OCI-LY7 (cell line): Measurements from ENCODE around the gene TUSC2. TPM values are rescaled to one million over a fixed set of nuclear protein-coding genes. Genes with fewer than 3 reads are reported as not detected.

Source experiments
- BruUV-seq: library from RNA; stranded (reverse); fragments of 400-500 nt; replicated peaks from 2 replicates; lab custom pipeline; 2021; lab: Mats Ljungman, UMichigan
- CTCF ChIA-PET: fragments of 300-600 bp; sonication (Branson Sonifier 250); formaldehyde crosslinking; loops from one replicate; lab custom pipeline; 2022; ENCODE audit warnings: antibody characterized with exemption; ENCODE audit not compliant: unreplicated experiment; lab: Charles Lee
- POLR2A ChIA-PET: fragments of 300-600 bp; sonication (Branson Sonifier 250); formaldehyde crosslinking; loops from one replicate; lab custom pipeline; 2022; ENCODE audit warnings: antibody characterized with exemption; lab: Charles Lee
- DNase-seq: peaks from one replicate; pipeline ENCODE4 v3.0.0-alpha.2; 2015; ENCODE audit warnings: low spot score
- H2AFZ ChIP-seq: fragments of 200-600 bp; sonication (generic), shearing (Covaris generic); 2 replicates; pipeline ENCODE4 v1.6.1; 2014; ENCODE audit warnings: mild to moderate bottlenecking, antibody characterized with exemption, low read length, moderate library complexity
- H3K27ac ChIP-seq: fragments of 200-600 bp; sonication (generic); 2 replicates; pipeline ENCODE4 v1.5.1; 2014; ENCODE audit warnings: mixed run types, low read depth, mild to moderate bottlenecking, moderate library complexity, low read length, inconsistent platforms; ENCODE audit not compliant: poor library complexity, severe bottlenecking
- H3K36me3 ChIP-seq: fragments of 200-600 bp; sonication (generic); 2 replicates; pipeline ENCODE4 v1.6.1; 2014; ENCODE audit warnings: mild to moderate bottlenecking, antibody characterized with exemption, low read length, moderate library complexity, mixed read lengths; ENCODE audit not compliant: insufficient read depth
- H3K4me1 ChIP-seq: fragments of 200-600 bp; sonication (generic); 2 replicates; pipeline ENCODE4 v1.5.1; 2014; ENCODE audit warnings: mild to moderate bottlenecking, low read length; ENCODE audit not compliant: insufficient read depth, poor library complexity, severe bottlenecking
- H3K4me2 ChIP-seq: fragments of 200-600 bp; sonication (generic); 2 replicates; pipeline ENCODE4 v1.6.1; 2014; ENCODE audit warnings: mild to moderate bottlenecking, low read length
- H3K4me3 ChIP-seq: fragments of 200-600 bp; sonication (generic); 2 replicates; pipeline ENCODE4 v1.5.1; 2014; ENCODE audit warnings: mild to moderate bottlenecking, low read depth, low read length; ENCODE audit not compliant: poor library complexity, severe bottlenecking
- H3K79me2 ChIP-seq: fragments of 200-600 bp; sonication (generic); 2 replicates; pipeline ENCODE4 v1.6.1; 2016; ENCODE audit warnings: low read depth, mild to moderate bottlenecking, low read length, moderate library complexity, mixed read lengths; ENCODE audit not compliant: insufficient read depth
- H3K9me2 ChIP-seq: fragments of 200-600 bp; sonication (generic); 2 replicates; pipeline ENCODE4 v1.6.1; 2016; ENCODE audit warnings: mild to moderate bottlenecking, low read length, mixed read lengths; ENCODE audit not compliant: insufficient read depth
- H3K9me3 ChIP-seq: fragments of 200-600 bp; sonication (generic); 2 replicates; pipeline ENCODE4 v1.6.1; 2014; ENCODE audit warnings: mild to moderate bottlenecking, mixed run types, low read length, mixed read lengths
- H4K20me1 ChIP-seq: fragments of 200-600 bp; sonication (generic); 2 replicates; pipeline ENCODE4 v1.6.1; 2014; ENCODE audit warnings: mild to moderate bottlenecking, antibody characterized with exemption, low read length, moderate library complexity, mixed read lengths; ENCODE audit not compliant: insufficient read depth
- EZH2phosphoT487 ChIP-seq: fragments of 200-600 bp; sonication (generic); IDR thresholded peaks from 2 replicates; pipeline ENCODE4 v1.6.1; 2018; ENCODE audit warnings: low read depth, borderline replicate concordance, mild to moderate bottlenecking, mixed run types, antibody characterized with exemption, low read length, moderate library complexity, mixed read lengths
- intact Hi-C: fragments of 100-400 bp; cut with micrococcal nuclease; formaldehyde crosslinking; loops from one replicate; pipeline ENCODE4 v1.10.0; 2022; ENCODE audit not compliant: unreplicated experiment
- total RNA-seq, 2 experiments: library from RNA; depleted of rRNA in 1 of 2; stranded (reverse); fragments of >200 nt in 1 of 2; shearing (Covaris generic) in 1 of 2; gene quantifications; 2 replicates each; pipeline ENCODE4 v1.2.3, GENCODE V29; 2014 to 2022
- TF ChIP-seq, protein P1 (sequence below): fragments of 200-600 bp; sonication (generic); conservative IDR thresholded peaks from 2 replicates; pipeline ENCODE4 v1.5.1; 2014; ENCODE audit warnings: mild to moderate bottlenecking, antibody characterized with exemption, low read length, moderate library complexity, mixed read lengths

Gene TUSC2
- total RNA-seq, 2 experiments from 2014 or later = 20.4 to 24.5 TPM

GRCh38 chr3:50290161-50290641 lies 37.8 kb downstream of the TUSC2 start:
- intact Hi-C loops = no loop called here
- BruUV-seq = no TSS peak
- no peak for TF ChIP-seq EZH2phosphoT487
- TF ChIP-seq, protein P1, sequence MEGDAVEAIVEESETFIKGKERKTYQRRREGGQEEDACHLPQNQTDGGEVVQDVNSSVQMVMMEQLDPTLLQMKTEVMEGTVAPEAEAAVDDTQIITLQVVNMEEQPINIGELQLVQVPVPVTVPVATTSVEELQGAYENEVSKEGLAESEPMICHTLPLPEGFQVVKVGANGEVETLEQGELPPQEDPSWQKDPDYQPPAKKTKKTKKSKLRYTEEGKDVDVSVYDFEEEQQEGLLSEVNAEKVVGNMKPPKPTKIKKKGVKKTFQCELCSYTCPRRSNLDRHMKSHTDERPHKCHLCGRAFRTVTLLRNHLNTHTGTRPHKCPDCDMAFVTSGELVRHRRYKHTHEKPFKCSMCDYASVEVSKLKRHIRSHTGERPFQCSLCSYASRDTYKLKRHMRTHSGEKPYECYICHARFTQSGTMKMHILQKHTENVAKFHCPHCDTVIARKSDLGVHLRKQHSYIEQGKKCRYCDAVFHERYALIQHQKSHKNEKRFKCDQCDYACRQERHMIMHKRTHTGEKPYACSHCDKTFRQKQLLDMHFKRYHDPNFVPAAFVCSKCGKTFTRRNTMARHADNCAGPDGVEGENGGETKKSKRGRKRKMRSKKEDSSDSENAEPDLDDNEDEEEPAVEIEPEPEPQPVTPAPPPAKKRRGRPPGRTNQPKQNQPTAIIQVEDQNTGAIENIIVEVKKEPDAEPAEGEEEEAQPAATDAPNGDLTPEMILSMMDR = no peak

DNA sequence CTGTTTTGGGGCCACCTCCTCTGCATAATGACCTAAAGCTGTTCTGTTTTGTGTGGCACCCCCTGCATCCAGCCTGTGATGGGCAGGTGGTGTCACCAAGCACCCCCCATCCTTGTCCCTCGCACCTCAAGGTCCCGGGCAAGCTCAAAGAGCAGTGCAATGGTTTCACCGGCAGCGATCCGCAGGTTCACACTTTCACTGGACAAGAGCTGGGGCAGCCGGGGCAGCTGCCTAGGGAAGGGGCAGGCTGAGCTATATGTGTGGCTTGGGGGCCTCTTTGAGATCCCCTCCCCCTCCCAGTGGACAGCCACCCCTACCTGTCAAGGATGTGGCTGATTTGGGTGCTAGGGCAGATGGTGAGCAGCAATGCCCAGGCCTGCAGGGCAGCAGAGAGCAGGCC lies 38.9 kb downstream of the TUSC2 start:
- POLR2A ChIA-PET = no interaction called here
- DNase-seq = no peak
- BruUV-seq = no TSS peak

More at GRCh38 chr3:50290161-50290641, 37.8 kb downstream of the TUSC2 start:
- no peaks in the 10 kb centered on the region for H4K20me1 ChIP-seq
- peak overlapping the region; percentile 89 for H3K4me3 ChIP-seq
- no peak overlapping the region for H2AFZ ChIP-seq
- no peaks in the 10 kb centered on the region for H3K9me3 ChIP-seq
- no peak for DNase-seq
- no peak overlapping the region for H3K27ac ChIP-seq
- ChIA-PET POLR2A (interaction anchor here (0.6 kb wide), 1 partner anchor 90 kb away, joined by 4 read pairs; no protein-coding TSS in a partner anchor), CTCF (no interaction called here)
- peaks cover 20% of the 10 kb centered on the region for H3K79me2 ChIP-seq
- peaks cover 52% of the 10 kb centered on the region for H3K36me3 ChIP-seq
- H3K4me1 ChIP-seq = peaks cover 6% of the 10 kb centered on the region
- H3K9me2 ChIP-seq = no peaks in the 10 kb centered on the region
- peak overlapping the region; percentile 76 for H3K4me2 ChIP-seq

More for the DNA sequence above, 38.9 kb downstream of the TUSC2 start:
- Histone ChIP-seq H3K27ac (no peak overlapping the region), H3K9me3 (no peaks in the 10 kb centered on the region), H3K4me3 (no peak overlapping the region), H3K36me3 (peaks cover 52% of the 10 kb centered on the region), H4K20me1 (no peaks in the 10 kb centered on the region), H3K79me2 (peaks cover 20% of the 10 kb centered on the region), H3K9me2 (no peaks in the 10 kb centered on the region), H3K4me1 (peaks cover 6% of the 10 kb centered on the region), H3K4me2 (no peak overlapping the region), H2AFZ (no peak overlapping the region)
- intact Hi-C loops = no loop called here
- CTCF ChIA-PET = no interaction called here
- no peak for TF ChIP-seq EZH2phosphoT487
- TF ChIP-seq, protein P1 = no peak
